MV-4-11 (cell line): ENCODE measurements around the gene STK11.
A peak's percentile ranks its signal among the peaks of the same experiment; 100 is the strongest.

Experiments used
- DNase-seq: peaks from one replicate; lab custom pipeline; 2025; lab: John Stamatoyannopoulos, UW

Gene STK11

GRCh38 chr19:1251330-1252220 lies 46.0 kb downstream of the STK11 start:
- DNase-seq, result peak; percentile 84

GRCh38 chr19:1252221-1252820 lies 46.7 kb downstream of the STK11 start:
- peak; percentile 90 for DNase-seq

GRCh38 chr19:1252821-1253513 lies 47.4 kb downstream of the STK11 start:
- peak; percentile 99 for DNase-seq

GRCh38 chr19:1253514-1254080 lies 48.0 kb downstream of the STK11 start:
- no peak for DNase-seq

- DNase-seq, result no peak
Measured at GRCh38 chr19:1254081-1254527, 48.5 kb downstream of the STK11 start.

- no peak for DNase-seq
Measured at GRCh38 chr19:1254530-1255185, 49.1 kb downstream of the STK11 start.

- no peak for DNase-seq
Measured at GRCh38 chr19:1255186-1256161, 49.9 kb downstream of the STK11 start.

- no peak for DNase-seq
Measured at GRCh38 chr19:1256646-1257474, 51.3 kb downstream of the STK11 start.

- no peak for DNase-seq
Measured at GRCh38 chr19:1257475-1258162, 52.0 kb downstream of the STK11 start.

- DNase-seq, result no peak
Measured at GRCh38 chr19:1258163-1258492, 52.5 kb downstream of the STK11 start.

GRCh38 chr19:1258707-1259205 lies 53.2 kb downstream of the STK11 start:
- DNase-seq, result peak; percentile 33

- peak; percentile 75 for DNase-seq
Measured at GRCh38 chr19:1259206-1259875, 53.8 kb downstream of the STK11 start.

GRCh38 chr19:1259876-1260748 lies 54.5 kb downstream of the STK11 start:
- no peak for DNase-seq

- DNase-seq, result peak; percentile 96
Measured at GRCh38 chr19:1260749-1261537, 55.4 kb downstream of the STK11 start.

- DNase-seq, result peak; percentile 19
Measured at GRCh38 chr19:1261538-1261797, 55.9 kb downstream of the STK11 start.

- no peak for DNase-seq
Measured at GRCh38 chr19:1261798-1262622, 56.4 kb downstream of the STK11 start.
